ENCODE measurements around the gene S100A4. TPM values are rescaled to one million over a fixed set of nuclear protein-coding genes. Genes with fewer than 3 reads are reported as not detected.
A peak's percentile ranks its signal among the peaks of the same experiment; 100 is the strongest.

The S100A4 gene
- total RNA-seq, 4 donors from 2014 or later: 40.8 to 138 (median 78.6) TPM

DNA sequence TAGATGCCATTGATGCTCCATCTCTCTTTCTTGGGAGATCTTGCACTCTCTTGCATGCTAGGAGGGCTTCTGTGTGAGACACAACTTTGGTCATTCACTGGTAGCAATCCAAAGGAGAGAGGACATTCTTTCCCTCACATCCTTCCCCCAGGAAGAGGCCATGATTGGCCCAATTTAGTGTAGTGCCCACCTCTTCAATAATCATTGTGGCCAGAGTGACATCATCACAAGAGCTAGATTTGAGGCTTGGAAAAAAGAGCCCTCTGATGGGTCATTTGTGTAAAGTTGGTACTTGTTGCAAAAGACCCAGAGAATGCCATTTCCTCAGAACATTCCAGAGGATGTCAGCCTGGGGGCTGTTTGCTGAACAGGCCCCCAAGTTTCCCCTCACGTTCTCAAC, 40.0 kb downstream of the S100A4 start:
- Histone ChIP-seq H3K4me1 (peaks cover 0 to 10% (median 7%) of the 10 kb centered on the region in 4 donors), H3K4me3 (no peak overlapping the region), H3K36me3 (no peaks in the 10 kb centered on the region), H3K27me3 (no peaks in the 10 kb centered on the region), H3K27ac (peak overlapping the region in 3 of 4 donors; percentile 76 to 79 (median 78)), H3K9me3 (no peaks in the 10 kb centered on the region)
- in situ Hi-C loops (cut with MboI; ENCODE audit: low pct_ligation_motif_present in 1 of 4, low pct_unique_long_range_greater_than_20kb in 1 of 4, low sequenced_read_pairs in 3 of 4) (loop anchor here in 3 of 4 donors (10.0 to 25.0 kb wide), 3 partner anchors 232 to 482 kb away; partner anchors contain the start of genes JTB (in 3 of the 3), RAB13 (in 3 of the 3), RPS27 (in 3 of the 3) and INTS3 (in 1 of the 3)), intact Hi-C loops (cut with DNase I; ENCODE audit: low total_unique reads) (no loop called here)
- WGBS, 2 donors (ENCODE audit: low coverage in 1 of 2): 95% methylated on average over 1 of the region's 1 CpG; no CpG with 5 or more reads in 1 of the 2 donors
- no peak for TF ChIP-seq POLR2AphosphoS5 (IDR thresholded peaks at IDR 0.05)
- no peak for TF ChIP-seq EP300 (IDR thresholded peaks at IDR 0.05; ENCODE audit: low read depth)
- TF ChIP-seq, protein P1, sequence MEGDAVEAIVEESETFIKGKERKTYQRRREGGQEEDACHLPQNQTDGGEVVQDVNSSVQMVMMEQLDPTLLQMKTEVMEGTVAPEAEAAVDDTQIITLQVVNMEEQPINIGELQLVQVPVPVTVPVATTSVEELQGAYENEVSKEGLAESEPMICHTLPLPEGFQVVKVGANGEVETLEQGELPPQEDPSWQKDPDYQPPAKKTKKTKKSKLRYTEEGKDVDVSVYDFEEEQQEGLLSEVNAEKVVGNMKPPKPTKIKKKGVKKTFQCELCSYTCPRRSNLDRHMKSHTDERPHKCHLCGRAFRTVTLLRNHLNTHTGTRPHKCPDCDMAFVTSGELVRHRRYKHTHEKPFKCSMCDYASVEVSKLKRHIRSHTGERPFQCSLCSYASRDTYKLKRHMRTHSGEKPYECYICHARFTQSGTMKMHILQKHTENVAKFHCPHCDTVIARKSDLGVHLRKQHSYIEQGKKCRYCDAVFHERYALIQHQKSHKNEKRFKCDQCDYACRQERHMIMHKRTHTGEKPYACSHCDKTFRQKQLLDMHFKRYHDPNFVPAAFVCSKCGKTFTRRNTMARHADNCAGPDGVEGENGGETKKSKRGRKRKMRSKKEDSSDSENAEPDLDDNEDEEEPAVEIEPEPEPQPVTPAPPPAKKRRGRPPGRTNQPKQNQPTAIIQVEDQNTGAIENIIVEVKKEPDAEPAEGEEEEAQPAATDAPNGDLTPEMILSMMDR (IDR thresholded peaks at IDR 0.05): no peak
- TF ChIP-seq POLR2A (IDR thresholded peaks at IDR 0.05): no peak
- DNase-seq: no peak

- TF ChIP-seq EP300 (IDR thresholded peaks at IDR 0.05; ENCODE audit: low read depth) (no peak), POLR2A (IDR thresholded peaks at IDR 0.05) (no peak), POLR2AphosphoS5 (IDR thresholded peaks at IDR 0.05) (no peak)
- TF ChIP-seq, protein P1 (IDR thresholded peaks at IDR 0.05): no peak
- H3K36me3 ChIP-seq: no peaks in the 10 kb centered on the region
- DNase-seq: no peak
- intact Hi-C loops (cut with DNase I; ENCODE audit: low total_unique reads): no loop called here
- no peaks in the 10 kb centered on the region for H3K27me3 ChIP-seq
- H3K9me3 ChIP-seq: no peaks in the 10 kb centered on the region
- no peak overlapping the region for H3K4me3 ChIP-seq
- peaks cover 0 to 10% (median 7%) of the 10 kb centered on the region in 4 donors for H3K4me1 ChIP-seq
- no peak overlapping the region for H3K27ac ChIP-seq
- in situ Hi-C loops (cut with MboI; ENCODE audit: low pct_ligation_motif_present in 1 of 4, low pct_unique_long_range_greater_than_20kb in 1 of 4, low sequenced_read_pairs in 3 of 4): loop anchor here in 3 of 4 donors (10.0 to 25.0 kb wide), 3 partner anchors 234 to 484 kb away; partner anchors contain the start of genes JTB (in 3 of the 3), RAB13 (in 3 of the 3), RPS27 (in 3 of the 3) and INTS3 (in 1 of the 3)
- 79 to 90% methylated on average over 2 to 3 of the region's 3 CpGs for WGBS, 2 donors (ENCODE audit: low coverage in 1 of 2)
Measured at GRCh38 chr1:153503766-153504165, 41.8 kb downstream of the S100A4 start.

DNA sequence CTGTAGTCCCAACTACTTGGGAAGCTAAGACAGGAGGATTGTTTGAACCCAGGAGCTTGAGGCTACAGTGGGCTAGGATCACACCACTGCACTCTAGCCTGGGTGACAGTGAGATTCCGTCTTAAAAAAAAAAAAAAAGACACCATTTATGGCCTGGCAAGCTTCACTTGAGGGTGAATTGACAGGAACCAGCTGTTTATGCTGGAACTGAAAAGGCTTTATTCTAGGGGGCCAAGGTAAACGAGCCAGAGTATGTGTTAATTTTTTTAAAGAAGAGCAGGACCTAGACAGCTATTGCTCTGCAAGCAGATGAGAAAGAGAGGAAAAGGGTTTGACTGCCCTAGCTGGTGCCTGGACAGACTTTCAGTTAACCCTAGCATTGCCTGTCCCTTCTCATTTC, 46.9 kb downstream of the S100A4 start:
- Histone ChIP-seq H3K27me3 (no peaks in the 10 kb centered on the region), H3K27ac (no peak overlapping the region), H3K9me3 (no peaks in the 10 kb centered on the region), H3K36me3 (no peaks in the 10 kb centered on the region), H3K4me3 (no peak overlapping the region), H3K4me1 (no peaks in the 10 kb centered on the region)
- in situ Hi-C loops (cut with MboI; ENCODE audit: low pct_ligation_motif_present in 1 of 4, low pct_unique_long_range_greater_than_20kb in 1 of 4, low sequenced_read_pairs in 3 of 4): no loop called here
- DNase-seq: no peak
- TF ChIP-seq POLR2A (IDR thresholded peaks at IDR 0.05) (no peak), POLR2AphosphoS5 (IDR thresholded peaks at IDR 0.05) (no peak), EP300 (IDR thresholded peaks at IDR 0.05; ENCODE audit: low read depth) (no peak)
- TF ChIP-seq, protein P1 (IDR thresholded peaks at IDR 0.05): no peak
- intact Hi-C loops (cut with DNase I; ENCODE audit: low total_unique reads): loop anchor here (5.0 kb wide), 1 partner anchor 146 kb away; no protein-coding TSS in a partner anchor
- WGBS, 2 donors (ENCODE audit: low coverage in 1 of 2): 11% methylated on average over 2 of the region's 2 CpGs; no CpG with 5 or more reads in 1 of the 2 donors

- DNase-seq: no peak
- TF ChIP-seq EP300 (IDR thresholded peaks at IDR 0.05; ENCODE audit: low read depth): no peak
- TF ChIP-seq POLR2A (IDR thresholded peaks at IDR 0.05): no peak
- TF ChIP-seq, protein P1 (IDR thresholded peaks at IDR 0.05): no peak
- TF ChIP-seq POLR2AphosphoS5 (IDR thresholded peaks at IDR 0.05): no peak
- in situ Hi-C loops (cut with MboI; ENCODE audit: low pct_ligation_motif_present in 1 of 4, low pct_unique_long_range_greater_than_20kb in 1 of 4, low sequenced_read_pairs in 3 of 4): no loop called here
- intact Hi-C loops (cut with DNase I; ENCODE audit: low total_unique reads): loop anchor here (1.0 to 5.0 kb wide), 2 partner anchors 28 to 143 kb away; no protein-coding TSS in a partner anchor
- Histone ChIP-seq H3K36me3 (no peaks in the 10 kb centered on the region), H3K9me3 (no peaks in the 10 kb centered on the region), H3K27ac (no peak overlapping the region), H3K4me1 (peaks cover 5 to 8% (median 6%) of the 10 kb centered on the region in 4 donors), H3K4me3 (no peak overlapping the region), H3K27me3 (no peaks in the 10 kb centered on the region)
- WGBS, 2 donors (ENCODE audit: low coverage in 1 of 2): 61% methylated on average over 6 of the region's 6 CpGs; no CpG with 5 or more reads in 1 of the 2 donors
Measured at GRCh38 chr1:153495536-153495935, 50.1 kb downstream of the S100A4 start.

All from transverse colon (tissue), 4 donors.